GM10847 (cell line): ENCODE measurements around the gene PLCH1.

Source experiments
- POLR2A ChIP-seq: IDR thresholded peaks from 2 replicates; pipeline ENCODE4 v1.6.1; 2011; ENCODE audit not compliant: insufficient read length; ENCODE audit errors: extremely low read depth

PLCH1 gene

DNA sequence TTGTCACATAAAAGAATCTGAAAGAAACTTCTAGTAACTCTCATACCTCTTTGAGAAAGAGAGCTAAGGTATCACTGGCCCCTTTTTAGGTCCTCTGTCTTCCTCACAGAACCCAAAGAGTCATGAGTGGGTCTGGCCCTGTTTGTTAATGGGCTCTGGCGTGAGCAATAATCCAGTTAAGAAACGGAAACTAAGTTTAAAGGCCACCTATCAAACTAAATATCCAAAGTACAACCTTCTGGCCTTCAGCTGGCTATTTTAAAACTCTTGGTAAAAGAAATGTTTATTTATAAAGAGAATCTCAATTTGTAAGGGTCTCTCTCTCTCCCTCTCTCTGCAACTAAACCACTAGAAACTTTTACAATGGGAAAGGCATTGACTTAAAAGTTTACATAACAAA lies 380.4 kb downstream of the PLCH1 start:
- no peak for TF ChIP-seq POLR2A

DNA sequence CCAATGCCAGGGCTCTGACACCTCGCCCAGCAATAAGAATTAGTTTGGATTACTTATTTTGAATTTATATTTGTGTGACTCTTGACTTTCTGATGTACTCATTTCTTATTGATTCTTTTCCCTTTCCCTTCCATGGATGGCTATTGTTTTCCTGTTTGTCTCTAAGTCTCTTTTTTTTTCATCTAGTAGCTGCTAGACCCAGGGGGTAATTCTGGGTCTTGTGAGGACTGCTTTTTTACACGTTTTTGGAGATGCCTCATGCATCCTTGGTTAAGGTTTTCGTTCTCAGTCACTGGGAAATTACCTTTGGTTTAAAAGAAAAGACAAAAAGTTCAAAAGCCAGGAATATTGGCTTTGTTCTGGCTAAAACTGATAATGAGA lies 381.2 kb downstream of the PLCH1 start:
- no peak for TF ChIP-seq POLR2A

DNA sequence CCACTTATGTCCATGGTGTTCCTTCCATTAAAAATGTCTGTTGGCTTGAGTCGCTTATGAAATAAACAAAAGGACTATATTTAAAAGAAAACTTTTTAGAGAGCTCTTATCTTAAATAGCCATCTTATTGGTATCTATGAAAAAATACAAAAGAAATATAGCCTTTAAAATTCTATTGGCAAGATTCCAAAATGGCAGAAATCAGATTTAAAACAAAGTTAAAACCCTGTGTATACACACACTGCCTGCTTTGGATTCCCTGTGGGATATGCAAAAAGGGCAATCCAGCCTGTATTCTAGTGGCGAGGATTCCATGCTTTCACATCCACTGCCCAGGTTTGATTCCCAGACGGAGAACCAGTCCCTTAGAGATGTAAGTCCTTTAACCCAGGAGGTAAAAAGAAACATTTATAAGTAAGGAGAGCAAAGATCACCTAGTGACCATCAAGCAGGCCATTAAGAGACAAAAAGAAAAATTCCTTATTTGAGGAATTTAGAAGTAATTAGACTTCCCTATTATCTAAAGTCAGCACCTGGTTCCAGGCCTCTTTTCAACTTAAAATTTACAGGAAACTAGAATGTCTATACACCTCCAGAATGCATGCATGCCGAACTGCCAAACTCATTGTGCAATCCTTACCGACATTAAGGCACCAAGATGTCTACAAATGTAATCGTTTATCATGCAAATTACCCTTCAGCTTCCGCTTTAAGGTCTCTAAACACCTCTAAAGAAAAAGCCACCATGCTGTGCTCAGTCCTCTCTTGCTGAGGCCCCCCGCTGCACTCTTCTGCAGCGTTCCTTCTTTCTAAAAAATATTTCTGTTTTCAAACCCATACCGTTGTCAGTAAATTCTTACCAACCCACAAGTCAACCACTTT lies 381.8 kb downstream of the PLCH1 start:
- no peak for TF ChIP-seq POLR2A

DNA sequence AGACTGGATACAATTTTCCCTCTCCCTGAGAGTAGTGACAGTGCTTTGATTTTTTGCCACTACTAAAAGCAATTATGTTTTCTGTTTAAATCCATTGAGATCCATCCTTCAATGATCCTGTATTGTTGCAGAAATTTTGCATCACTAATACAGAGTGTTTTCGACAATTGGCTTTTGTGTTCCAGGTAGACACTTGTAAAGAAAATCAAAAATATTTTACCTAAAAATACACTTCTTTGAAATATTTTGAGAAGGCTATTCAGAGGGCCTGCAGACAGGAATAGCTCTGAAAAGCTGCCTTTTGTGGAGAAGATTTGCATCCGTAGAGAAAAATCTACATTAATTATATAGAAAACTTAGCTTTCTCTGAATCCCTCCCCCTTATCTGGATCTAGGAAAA lies 384.6 kb downstream of the PLCH1 start:
- TF ChIP-seq POLR2A = no peak

DNA sequence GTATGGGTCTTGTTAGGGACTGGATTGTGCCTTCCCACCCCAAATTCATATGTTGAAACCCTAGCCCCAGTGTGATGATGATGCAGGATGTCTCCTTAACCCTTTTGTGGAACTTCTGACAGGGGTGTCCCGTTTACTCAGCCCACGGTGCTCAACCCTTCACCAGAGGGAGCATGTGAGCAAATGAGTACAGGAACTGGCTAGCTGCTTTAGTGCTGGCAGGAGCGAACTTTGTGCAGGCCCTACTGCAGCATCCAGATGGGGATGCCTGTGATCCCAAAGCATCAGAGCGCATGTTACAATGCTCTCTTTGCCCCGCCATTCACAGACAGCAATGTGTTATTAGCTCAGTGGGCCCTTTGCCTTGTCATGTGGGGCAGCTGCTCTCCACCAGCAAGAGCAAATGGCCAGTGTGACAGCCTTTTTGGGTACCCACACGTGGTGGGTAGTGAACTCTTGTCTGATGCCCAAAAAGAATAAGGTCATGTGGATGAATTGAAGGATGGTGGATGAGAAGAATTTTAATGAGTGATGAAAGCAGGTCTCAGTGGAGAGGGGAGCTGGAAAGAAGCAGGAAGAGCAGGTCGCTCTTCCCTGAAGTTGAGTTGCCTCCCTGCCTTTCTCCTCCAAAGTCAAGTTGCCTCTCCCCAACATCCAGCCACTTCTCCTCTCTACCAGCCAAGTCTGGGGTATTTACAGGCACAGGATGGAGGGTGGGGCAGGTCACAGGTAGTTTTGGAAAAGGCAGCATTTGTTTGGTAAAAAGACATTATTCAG lies 388.1 kb downstream of the PLCH1 start:
- no peak for TF ChIP-seq POLR2A

DNA sequence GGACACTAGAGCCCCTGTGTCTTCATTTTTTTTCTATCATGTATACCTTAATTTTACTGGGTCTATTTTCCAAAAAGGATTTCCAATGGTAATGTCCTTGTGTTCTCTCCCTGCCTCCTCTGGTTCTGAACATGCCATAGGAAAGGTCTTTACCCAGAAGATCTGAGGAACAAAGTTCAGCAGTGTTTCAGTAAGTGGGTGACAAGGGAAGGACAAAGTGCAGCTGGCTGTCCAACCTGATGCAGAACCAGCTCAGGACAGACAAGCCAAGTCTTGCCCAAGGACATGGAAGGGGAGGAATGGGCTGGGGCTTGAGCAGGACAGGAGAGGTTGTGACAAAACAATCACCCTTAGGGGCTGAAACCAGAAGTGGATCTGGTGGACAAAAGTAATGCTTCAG lies 390.2 kb downstream of the PLCH1 start:
- TF ChIP-seq POLR2A = no peak

DNA sequence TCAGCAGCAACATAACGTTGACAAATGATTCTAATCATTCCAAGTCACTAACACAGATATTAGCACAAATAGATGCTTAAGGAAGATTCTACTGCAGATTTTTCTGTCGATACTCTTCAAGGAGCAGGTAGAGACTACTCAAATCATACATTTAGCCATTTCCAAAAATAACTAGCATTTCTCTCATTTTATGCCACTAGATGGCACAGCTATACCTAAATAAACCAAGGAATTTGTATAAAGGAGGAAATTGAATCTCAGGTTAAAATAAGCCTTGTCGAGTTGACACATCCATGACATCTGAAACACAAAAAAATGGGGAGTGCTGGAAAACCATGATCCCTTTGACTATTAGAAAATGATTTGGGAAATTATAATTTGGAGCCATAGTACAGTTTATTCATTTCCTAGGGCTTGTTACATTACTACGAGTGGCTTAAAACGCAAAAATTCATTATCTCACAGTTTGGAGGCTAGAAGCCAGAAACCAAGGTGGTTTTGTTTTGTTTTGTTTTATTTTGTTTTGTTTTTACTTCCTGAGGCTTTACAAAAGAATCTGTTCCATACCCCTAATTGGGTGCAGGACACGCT lies 391.9 kb downstream of the PLCH1 start:
- TF ChIP-seq POLR2A = no peak

DNA sequence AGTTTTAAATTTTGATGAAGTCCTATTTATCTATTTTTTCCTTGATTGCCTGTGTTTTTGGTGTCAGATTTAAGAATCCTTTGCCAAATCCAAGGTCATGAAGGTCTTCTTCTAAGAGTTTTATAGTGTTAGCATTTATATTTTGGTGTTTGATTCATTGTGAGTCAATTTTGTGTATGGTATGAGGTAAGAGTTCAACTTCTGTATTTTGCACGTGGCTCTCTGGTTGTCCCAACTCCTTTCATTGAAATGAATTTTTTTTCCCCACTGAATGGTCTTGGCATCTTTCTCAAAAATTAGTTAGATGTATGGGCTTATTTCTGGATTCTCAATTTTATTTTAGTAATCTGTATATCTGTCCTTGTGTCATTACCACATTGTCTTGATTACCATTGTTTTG lies 394.3 kb downstream of the PLCH1 start:
- TF ChIP-seq POLR2A = no peak

DNA sequence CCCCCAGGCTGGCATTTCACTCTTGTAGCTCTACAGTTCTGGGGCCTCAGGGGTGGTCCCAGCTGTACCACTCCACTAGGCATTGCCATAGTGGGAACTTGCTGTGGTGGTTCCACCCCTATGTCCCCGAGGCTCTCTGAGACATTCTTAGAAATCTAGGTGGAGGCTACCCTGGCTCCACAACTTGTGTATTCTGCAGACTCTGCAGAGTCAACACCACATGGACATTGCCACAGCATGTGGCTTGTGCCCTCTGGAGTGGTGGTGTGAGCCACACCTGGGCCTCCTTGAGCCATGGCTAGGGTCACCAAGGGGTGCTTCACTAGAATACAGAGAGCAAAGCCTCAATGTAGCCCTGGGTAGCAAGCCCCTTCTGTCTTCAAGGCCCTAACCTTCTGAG lies 397.0 kb downstream of the PLCH1 start:
- no peak for TF ChIP-seq POLR2A

DNA sequence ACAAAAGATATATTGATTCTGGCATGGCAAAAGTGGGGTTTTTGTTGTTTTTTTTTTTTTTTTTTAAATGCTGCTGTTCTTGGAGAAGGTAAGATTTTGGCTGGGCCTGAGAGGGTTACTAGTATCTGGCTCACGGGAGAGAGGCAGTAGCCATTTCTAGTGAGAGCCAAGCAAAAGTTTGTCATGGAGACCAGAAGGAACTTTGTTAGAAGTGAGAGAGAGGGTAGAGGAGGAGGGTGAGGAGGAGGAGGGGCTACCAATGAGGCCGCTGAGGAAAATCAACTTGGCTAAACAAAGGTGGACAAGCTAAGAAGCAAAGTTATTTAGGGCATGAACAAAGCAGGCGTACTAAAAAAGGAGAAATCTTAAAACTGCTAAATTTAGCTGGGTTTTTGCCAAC lies 402.5 kb downstream of the PLCH1 start:
- no peak for TF ChIP-seq POLR2A

DNA sequence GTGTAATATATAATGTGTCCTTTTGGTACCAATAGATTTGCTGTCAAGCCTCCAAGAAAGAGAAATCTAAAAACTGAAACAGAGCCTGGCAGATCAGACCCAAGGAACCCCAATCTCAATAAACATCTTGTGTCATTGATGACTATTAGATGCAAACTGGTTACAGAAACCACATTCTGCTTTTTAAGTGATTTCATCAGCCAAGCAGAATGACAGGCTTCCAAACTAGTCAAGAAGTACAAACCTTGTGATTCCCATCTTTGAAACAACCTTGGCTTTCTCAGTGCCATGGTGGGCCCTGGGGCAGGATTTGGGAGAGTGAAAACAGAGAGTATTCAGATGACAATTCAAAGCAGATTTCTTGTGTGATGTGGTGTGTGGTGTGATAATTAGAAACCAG lies 405.8 kb downstream of the PLCH1 start:
- no peak for TF ChIP-seq POLR2A

DNA sequence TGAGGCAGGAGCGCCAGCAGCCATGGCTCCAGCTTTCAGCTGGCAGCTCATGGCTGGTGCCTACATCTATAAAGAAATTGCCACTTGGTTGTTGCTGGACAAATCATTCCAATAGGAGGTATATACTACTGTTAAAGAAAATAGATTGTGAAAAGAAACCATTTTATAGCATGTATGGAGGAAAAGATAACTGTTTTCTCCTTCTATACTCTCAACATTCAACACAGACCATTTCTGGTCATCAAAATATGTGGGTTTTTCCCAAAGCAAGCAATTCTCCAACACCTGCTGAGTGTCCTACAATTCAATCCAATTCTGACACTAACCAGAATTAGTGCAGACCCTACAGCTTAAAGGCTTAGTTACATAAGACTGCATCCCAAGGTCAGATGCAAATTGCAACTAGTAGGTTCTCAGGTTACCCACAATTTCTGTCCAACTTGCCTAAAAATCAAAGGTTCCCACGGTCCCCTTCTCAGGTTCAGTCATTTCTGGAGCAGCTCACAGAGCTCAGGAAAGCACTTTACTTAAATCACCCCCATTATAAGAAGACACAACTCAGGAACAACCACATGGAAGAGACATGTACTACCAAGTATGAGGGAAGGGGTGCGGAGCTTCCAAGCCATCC lies 409.0 kb downstream of the PLCH1 start:
- TF ChIP-seq POLR2A = no peak

DNA sequence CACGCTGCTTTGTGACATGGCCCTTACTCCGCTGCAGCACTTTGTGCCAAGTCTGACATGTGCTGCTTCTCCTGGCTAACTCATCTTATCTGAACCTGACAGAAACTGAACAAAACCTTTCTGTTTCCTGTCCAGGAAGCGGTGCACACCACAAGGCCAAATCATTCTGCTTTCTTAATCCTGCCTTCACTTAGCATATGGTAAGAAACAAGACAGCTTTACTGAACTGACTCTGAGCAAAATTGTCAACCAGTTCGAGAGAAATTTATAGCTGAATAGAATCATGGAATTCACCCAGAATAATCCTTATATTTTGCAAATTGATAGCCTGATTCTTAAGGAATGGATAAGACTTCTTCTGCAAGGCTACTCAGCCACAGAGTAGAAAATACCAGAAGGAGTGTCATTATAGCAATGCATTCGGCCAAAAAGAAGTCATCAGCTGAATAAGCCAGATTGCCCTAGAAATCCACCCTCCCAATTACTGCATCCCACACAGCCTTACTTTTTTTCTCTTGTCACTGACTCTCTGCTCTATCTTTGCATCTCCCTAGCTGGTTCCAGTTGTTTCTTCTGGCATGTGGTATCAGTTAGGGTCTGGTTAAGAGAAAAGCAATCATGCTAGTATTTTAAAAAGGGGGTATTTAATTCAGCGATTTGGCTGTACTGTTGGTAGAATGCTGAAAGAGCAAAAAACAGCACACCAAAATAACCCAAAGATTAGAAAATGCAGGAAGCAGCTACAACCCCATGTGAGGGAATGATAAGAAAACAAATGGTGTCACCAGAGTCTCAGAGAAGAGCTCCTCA lies 409.8 kb downstream of the PLCH1 start:
- no peak for TF ChIP-seq POLR2A

DNA sequence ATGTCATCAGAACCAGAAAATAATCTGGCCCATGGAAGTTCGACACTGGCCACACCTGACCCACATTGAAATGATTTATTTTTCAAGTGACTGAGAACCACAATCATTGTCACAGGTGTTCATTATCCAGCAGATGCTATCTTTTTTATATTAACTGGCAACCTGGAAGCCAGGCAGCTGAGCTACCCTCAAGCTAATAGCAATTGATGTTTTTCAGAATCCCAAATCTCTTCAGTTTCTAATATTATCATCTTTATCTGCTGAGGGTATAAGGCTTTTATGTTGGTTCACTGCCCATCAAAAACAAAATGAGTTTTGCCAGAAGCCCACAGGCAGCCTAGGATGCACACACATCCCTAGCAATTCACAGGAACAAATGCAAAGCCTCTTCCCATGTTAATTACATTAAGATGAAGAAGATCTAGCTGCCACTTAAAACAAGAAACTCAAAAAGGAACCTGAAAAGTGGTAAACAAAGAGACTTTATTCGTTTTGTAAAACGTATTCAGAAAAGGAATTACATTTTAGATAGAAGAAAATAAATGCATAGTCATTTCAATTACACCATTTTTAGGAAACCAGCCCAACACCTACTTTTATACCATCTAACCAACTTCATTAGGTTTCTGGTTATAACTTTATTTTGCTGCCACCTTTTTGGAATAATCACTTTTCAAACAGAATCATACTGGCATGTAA lies 410.5 kb downstream of the PLCH1 start:
- TF ChIP-seq POLR2A = no peak

DNA sequence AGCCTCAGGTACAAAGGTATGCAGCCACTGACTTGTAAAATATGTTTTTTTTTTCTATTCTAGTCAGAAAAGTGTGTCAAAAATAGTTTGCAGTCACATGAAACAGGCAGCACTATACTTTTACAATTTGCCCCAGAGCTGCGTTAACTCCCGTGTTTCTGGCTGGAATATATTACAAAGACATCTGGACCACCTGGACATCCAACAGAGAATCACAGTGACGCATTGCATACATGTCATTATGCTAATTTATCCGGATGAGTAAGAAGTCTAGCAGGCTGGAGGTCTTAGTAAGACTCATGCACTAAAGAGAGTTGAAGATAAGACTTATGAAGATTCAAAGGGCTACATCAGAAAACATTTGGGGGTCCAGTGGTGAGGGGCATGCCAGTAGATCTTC lies 412.2 kb downstream of the PLCH1 start:
- no peak for TF ChIP-seq POLR2A

DNA sequence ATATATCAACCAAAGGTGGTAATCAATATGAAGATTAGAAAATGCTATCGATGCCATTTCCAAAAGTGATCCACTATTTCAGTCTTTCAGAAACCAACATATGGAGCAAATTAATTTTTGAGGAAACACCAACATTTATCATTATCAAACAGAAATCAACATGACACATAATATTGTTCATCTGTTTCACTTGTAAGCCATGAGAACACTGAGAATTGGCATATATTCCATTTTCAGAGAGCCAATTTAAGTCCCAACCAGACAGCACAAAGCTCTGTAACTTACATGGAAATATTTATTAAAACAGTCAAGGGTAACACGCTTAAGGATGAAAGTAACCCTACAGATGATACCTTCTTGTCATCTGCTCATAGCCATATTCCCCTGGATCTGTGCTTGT lies 413.8 kb downstream of the PLCH1 start:
- no peak for TF ChIP-seq POLR2A
